Nephron (organoid): ENCODE measurements around the gene PSMD2.

ENCODE experiments used
- H3K27ac Mint-ChIP-seq, 3 experiments: 2 replicates each; pipeline ENCODE4 v1.8.0; 2020; ENCODE audit warnings: mixed read lengths in 3 of 3, mild to moderate bottlenecking in 2 of 3, moderate library complexity in 1 of 3
- H3K27me3 Mint-ChIP-seq: 2 replicates; pipeline ENCODE4 v1.8.0; 2021; ENCODE audit warnings: low read depth, mild to moderate bottlenecking, moderate library complexity, mixed read lengths
- H3K36me3 Mint-ChIP-seq: 2 replicates; pipeline ENCODE4 v1.8.0; 2020; ENCODE audit warnings: low read depth, mixed read lengths
- H3K4me1 Mint-ChIP-seq: 2 replicates; pipeline ENCODE4 v1.8.0; 2020; ENCODE audit warnings: mixed read lengths
- H3K4me3 Mint-ChIP-seq, 3 experiments: 2 replicates each; pipeline ENCODE4 v1.8.0; 2020; ENCODE audit warnings: mild to moderate bottlenecking in 3 of 3, mixed read lengths in 3 of 3, moderate library complexity in 2 of 3
- H3K9me3 Mint-ChIP-seq: 2 replicates; pipeline ENCODE4 v1.8.0; 2020; ENCODE audit warnings: mixed read lengths
- TF ChIP-seq, protein P1 (sequence below), 3 experiments: fragments of 200-600 bp; sonication (generic); IDR thresholded peaks; one replicate each; pipeline ENCODE4 v1.5.0; 2021; ENCODE audit warnings: antibody characterized with exemption in 3 of 3; ENCODE audit not compliant: unreplicated experiment in 3 of 3

PSMD2 gene

DNA sequence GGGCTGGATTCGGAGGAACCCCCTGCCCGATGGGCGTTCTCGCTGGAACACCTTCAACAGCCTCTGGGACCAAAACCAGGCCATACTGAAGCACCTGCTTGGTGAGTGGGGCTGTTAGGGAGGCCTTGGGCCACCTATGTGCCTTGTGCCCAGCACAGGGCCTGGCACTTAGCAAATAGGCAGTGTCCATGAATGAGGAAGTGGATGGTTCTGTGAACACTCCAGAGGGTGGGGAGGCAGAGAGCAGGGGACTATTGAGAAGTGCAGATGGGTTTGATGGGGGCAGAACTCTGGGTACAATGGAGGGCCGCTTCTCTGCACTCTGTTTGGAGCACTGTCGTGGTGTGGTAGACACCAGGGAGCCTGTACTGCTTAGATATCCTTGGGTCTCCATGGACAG lies 21.7 kb upstream of the PSMD2 start:
- no peaks in the 10 kb centered on the region for H3K4me1 Mint-ChIP-seq
- no peaks in the 10 kb centered on the region for H3K36me3 Mint-ChIP-seq
- H3K27ac Mint-ChIP-seq: no peak overlapping the region
- H3K27me3 Mint-ChIP-seq: peaks cover 87% of the 10 kb centered on the region
- TF ChIP-seq, protein P1, sequence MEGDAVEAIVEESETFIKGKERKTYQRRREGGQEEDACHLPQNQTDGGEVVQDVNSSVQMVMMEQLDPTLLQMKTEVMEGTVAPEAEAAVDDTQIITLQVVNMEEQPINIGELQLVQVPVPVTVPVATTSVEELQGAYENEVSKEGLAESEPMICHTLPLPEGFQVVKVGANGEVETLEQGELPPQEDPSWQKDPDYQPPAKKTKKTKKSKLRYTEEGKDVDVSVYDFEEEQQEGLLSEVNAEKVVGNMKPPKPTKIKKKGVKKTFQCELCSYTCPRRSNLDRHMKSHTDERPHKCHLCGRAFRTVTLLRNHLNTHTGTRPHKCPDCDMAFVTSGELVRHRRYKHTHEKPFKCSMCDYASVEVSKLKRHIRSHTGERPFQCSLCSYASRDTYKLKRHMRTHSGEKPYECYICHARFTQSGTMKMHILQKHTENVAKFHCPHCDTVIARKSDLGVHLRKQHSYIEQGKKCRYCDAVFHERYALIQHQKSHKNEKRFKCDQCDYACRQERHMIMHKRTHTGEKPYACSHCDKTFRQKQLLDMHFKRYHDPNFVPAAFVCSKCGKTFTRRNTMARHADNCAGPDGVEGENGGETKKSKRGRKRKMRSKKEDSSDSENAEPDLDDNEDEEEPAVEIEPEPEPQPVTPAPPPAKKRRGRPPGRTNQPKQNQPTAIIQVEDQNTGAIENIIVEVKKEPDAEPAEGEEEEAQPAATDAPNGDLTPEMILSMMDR (IDR thresholded peaks at IDR 0.05; ENCODE audit: unreplicated experiment in 3 of 3): no peak
- no peaks in the 10 kb centered on the region for H3K9me3 Mint-ChIP-seq
- no peak overlapping the region for H3K4me3 Mint-ChIP-seq

DNA sequence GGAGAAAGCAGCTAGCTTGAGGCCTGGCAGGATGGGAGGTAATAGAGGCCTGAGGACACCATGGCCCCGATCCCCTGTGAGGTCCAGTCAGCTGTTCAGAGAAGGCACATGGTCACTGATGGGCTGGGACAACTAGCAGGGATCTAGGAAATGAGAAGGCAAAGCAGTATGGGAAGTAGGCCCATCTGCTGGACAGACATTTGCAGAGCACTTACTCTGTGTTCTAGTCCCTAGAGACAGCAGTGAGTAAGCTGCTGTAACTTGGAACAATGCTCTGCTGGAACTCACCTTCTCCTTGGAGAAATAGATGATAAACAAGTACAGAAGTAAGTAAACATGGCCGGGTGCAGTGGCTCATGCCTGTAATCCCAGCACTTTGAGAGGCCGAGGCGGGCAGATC lies 16.1 kb upstream of the PSMD2 start:
- no peak overlapping the region for H3K4me3 Mint-ChIP-seq
- H3K9me3 Mint-ChIP-seq: no peaks in the 10 kb centered on the region
- peaks cover 4% of the 10 kb centered on the region for H3K4me1 Mint-ChIP-seq
- peaks cover 73% of the 10 kb centered on the region for H3K27me3 Mint-ChIP-seq
- no peak overlapping the region for H3K27ac Mint-ChIP-seq
- TF ChIP-seq, protein P1 (IDR thresholded peaks at IDR 0.05; ENCODE audit: unreplicated experiment in 3 of 3): no peak
- no peaks in the 10 kb centered on the region for H3K36me3 Mint-ChIP-seq

DNA sequence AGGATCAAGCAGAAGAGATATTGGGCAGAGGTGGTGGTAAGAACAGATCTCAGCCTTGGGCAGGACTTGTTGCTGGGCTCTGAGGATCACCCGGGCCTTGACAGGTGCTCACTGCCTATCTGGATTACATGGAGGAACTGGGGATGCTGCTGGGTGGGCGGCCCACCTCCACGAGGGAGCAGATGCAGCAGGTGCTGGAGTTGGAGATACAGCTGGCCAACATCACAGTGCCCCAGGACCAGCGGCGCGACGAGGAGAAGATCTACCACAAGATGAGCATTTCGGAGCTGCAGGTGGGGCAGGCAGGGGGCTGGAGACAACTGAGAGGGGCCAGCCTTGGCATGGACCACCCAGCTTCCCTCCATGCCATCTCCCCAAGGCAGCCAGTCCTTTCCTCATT lies 15.4 kb upstream of the PSMD2 start:
- H3K4me3 Mint-ChIP-seq: no peak overlapping the region

DNA sequence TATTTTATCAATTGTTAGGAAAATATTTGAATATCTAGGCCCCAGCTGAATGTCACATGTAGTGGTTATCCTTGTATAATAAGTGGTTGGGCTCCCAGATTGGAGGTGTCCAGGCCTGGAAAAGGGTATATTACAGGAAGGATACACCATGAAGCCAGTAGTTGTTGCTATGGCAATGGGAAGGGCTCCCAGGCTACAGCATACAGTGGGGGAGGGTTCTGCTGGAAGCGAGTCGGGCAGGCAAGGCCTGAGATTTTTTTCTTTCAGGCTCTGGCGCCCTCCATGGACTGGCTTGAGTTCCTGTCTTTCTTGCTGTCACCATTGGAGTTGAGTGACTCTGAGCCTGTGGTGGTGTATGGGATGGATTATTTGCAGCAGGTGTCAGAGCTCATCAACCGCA lies 14.3 kb upstream of the PSMD2 start:
- H3K9me3 Mint-ChIP-seq: no peaks in the 10 kb centered on the region
- no peak overlapping the region for H3K27ac Mint-ChIP-seq
- TF ChIP-seq, protein P1 (IDR thresholded peaks at IDR 0.05; ENCODE audit: unreplicated experiment in 3 of 3): peak; percentile 14 to 43 (median 15)
- H3K4me3 Mint-ChIP-seq: no peak overlapping the region
- peaks cover 4% of the 10 kb centered on the region for H3K4me1 Mint-ChIP-seq
- H3K27me3 Mint-ChIP-seq: peaks cover 65% of the 10 kb centered on the region
- no peaks in the 10 kb centered on the region for H3K36me3 Mint-ChIP-seq

More for the DNA sequence above, 15.4 kb upstream of the PSMD2 start:
- no peak overlapping the region for H3K27ac Mint-ChIP-seq
- H3K9me3 Mint-ChIP-seq: no peaks in the 10 kb centered on the region
- peaks cover 67% of the 10 kb centered on the region for H3K27me3 Mint-ChIP-seq
- peaks cover 4% of the 10 kb centered on the region for H3K4me1 Mint-ChIP-seq
- TF ChIP-seq, protein P1 (IDR thresholded peaks at IDR 0.05; ENCODE audit: unreplicated experiment in 3 of 3): no peak
- H3K36me3 Mint-ChIP-seq: no peaks in the 10 kb centered on the region

DNA sequence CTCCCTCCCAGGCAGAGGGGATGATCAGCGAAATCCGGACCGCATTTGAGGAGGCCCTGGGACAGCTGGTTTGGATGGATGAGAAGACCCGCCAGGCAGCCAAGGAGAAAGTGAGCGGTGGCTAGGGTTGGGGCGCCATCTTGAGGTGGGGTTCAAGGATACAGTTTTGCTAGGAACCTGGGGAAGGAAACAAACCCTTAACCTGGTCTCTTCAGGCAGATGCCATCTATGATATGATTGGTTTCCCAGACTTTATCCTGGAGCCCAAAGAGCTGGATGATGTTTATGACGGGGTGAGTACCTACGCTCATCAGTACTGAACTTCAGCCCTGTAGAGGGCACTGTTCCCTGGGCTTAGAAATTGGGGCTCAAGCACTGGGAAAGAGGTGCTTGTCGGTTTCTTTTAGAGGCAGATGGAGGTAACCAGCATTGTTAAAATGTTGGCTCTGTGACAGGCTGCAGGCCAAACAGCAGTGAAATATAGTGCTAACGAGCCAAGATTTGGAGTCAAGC lies 9.6 kb upstream of the PSMD2 start:
- H3K36me3 Mint-ChIP-seq: no peaks in the 10 kb centered on the region
- H3K4me3 Mint-ChIP-seq: no peak overlapping the region
- no peaks in the 10 kb centered on the region for H3K9me3 Mint-ChIP-seq
- no peak overlapping the region for H3K27ac Mint-ChIP-seq
- peaks cover 4% of the 10 kb centered on the region for H3K4me1 Mint-ChIP-seq
- H3K27me3 Mint-ChIP-seq: peaks cover 38% of the 10 kb centered on the region
- TF ChIP-seq, protein P1 (IDR thresholded peaks at IDR 0.05; ENCODE audit: unreplicated experiment in 3 of 3): peak; percentile 19 to 52 (median 31)

DNA sequence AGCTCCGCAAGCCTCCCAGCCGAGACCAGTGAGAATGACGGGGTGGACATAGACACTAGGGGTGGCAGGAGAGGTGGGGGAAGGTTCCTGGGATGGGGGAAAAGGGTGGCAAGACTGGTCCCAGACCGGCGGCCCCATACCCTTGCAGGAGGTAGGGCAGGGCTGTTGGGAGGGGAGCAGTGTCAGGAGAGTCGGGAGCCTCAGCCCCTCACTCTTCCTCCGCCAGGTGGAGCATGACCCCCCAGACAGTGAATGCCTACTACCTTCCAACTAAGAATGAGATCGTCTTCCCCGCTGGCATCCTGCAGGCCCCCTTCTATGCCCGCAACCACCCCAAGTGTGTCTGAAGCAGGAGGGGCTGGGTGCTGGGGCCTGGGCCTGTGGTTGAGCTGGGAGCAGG lies 8.7 kb upstream of the PSMD2 start:
- no peak overlapping the region for H3K27ac Mint-ChIP-seq
- H3K27me3 Mint-ChIP-seq: peaks cover 41% of the 10 kb centered on the region
- TF ChIP-seq, protein P1 (IDR thresholded peaks at IDR 0.05; ENCODE audit: unreplicated experiment in 3 of 3): no peak
- H3K36me3 Mint-ChIP-seq: no peaks in the 10 kb centered on the region
- H3K4me3 Mint-ChIP-seq: no peak overlapping the region
- no peaks in the 10 kb centered on the region for H3K4me1 Mint-ChIP-seq
- H3K9me3 Mint-ChIP-seq: no peaks in the 10 kb centered on the region
